Measurements from ENCODE around the gene CSMD2. TPM values are rescaled to one million over a fixed set of nuclear protein-coding genes. Genes with fewer than 3 reads are reported as not detected.
"Not testable (repeated sequence)": the region's sequence is repeated elsewhere in the genome, so short reads cannot be mapped to it uniquely, and the experiment has no call there.

Gene CSMD2
- polyA plus RNA-seq, 1 donor: 0.65 TPM

- DNase-seq (ENCODE audit: low read depth): no peak
Measured at GRCh38 chr1:34113362-34113761, 51.7 kb downstream of the CSMD2 start.

- no peak for DNase-seq (ENCODE audit: low read depth)
Measured at GRCh38 chr1:34108711-34109110, 56.3 kb downstream of the CSMD2 start.

GRCh38 chr1:34108269-34108668 is 56.8 kb downstream of the CSMD2 start:
- no peak for DNase-seq (ENCODE audit: low read depth)

GRCh38 chr1:34101151-34101550 is 63.9 kb downstream of the CSMD2 start:
- DNase-seq (ENCODE audit: low read depth): no peak

GRCh38 chr1:34100332-34100731 is 64.7 kb downstream of the CSMD2 start:
- no peak for DNase-seq (ENCODE audit: low read depth)

- not testable (repeated sequence) for DNase-seq (ENCODE audit: low read depth)
Measured at GRCh38 chr1:34092399-34092798, 72.6 kb downstream of the CSMD2 start.

- DNase-seq (ENCODE audit: low read depth): no peak
Measured at GRCh38 chr1:34089731-34090130, 75.3 kb downstream of the CSMD2 start.

GRCh38 chr1:34087986-34088385 is 77.0 kb downstream of the CSMD2 start:
- DNase-seq (ENCODE audit: low read depth): no peak

- DNase-seq (ENCODE audit: low read depth): no peak
Measured at GRCh38 chr1:34086561-34086960, 78.5 kb downstream of the CSMD2 start.

- no peak for DNase-seq (ENCODE audit: low read depth)
Measured at GRCh38 chr1:34083974-34084373, 81.1 kb downstream of the CSMD2 start.

GRCh38 chr1:34082085-34082670 is 82.9 kb downstream of the CSMD2 start:
- not testable (repeated sequence) for DNase-seq (ENCODE audit: low read depth)

GRCh38 chr1:34078383-34078782 is 86.6 kb downstream of the CSMD2 start:
- no peak for DNase-seq (ENCODE audit: low read depth)

- DNase-seq (ENCODE audit: low read depth): no peak
Measured at GRCh38 chr1:34075576-34075975, 89.5 kb downstream of the CSMD2 start.

GRCh38 chr1:34073028-34073695 is 91.9 kb downstream of the CSMD2 start:
- no peak for DNase-seq (ENCODE audit: low read depth)

- no peak for DNase-seq (ENCODE audit: low read depth)
Measured at GRCh38 chr1:34070201-34070836, 94.7 kb downstream of the CSMD2 start.

GRCh38 chr1:34066981-34067603 is 97.9 kb downstream of the CSMD2 start:
- no peak for DNase-seq (ENCODE audit: low read depth)

- no peak for DNase-seq (ENCODE audit: low read depth)
Measured at GRCh38 chr1:34066166-34066565, 98.9 kb downstream of the CSMD2 start.

- no peak for DNase-seq (ENCODE audit: low read depth)
Measured at GRCh38 chr1:34065498-34065897, 99.5 kb downstream of the CSMD2 start.

GRCh38 chr1:34060901-34061415 is 104.1 kb downstream of the CSMD2 start:
- DNase-seq (ENCODE audit: low read depth): no peak

- DNase-seq (ENCODE audit: low read depth): no peak
Measured at GRCh38 chr1:34060187-34060730, 104.8 kb downstream of the CSMD2 start.

GRCh38 chr1:34057347-34058130 is 107.5 kb downstream of the CSMD2 start:
- no peak for DNase-seq (ENCODE audit: low read depth)
